ENCODE measurements around the gene SRPX. TPM values are rescaled to one million over a fixed set of nuclear protein-coding genes. Genes with fewer than 3 reads are reported as not detected.

Gene SRPX
- total RNA-seq, 1 experiment from 2014 or later = 9.4 TPM

- POLR2A ChIA-PET = no interaction called here
Measured at GRCh38 chrX:38109042-38109898, 111.4 kb downstream of the SRPX start.

DNA sequence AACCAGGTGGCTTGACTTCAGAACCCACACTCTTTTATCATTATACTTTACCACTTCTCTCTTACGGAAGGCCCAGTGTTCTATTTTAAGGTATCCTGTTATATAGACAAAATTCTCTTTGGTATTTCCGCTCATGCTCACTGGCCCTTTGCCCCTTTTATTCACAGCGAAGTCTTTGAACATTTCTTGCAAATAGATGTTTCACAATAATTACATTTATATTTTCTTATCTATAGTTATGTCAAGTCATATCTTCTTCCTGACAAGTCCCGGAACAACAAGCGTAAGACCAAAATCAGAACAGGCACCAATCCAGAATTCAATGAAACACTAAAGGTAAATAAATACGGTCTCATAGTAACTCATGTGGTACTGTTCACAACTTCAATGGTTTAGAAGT lies 112.3 kb downstream of the SRPX start:
- Mint-ChIP-seq H3K27ac (ENCODE audit: low read depth, unreplicated experiment) (no peak overlapping the region), H3K36me3 (ENCODE audit: insufficient read depth, unreplicated experiment) (no peaks in the 10 kb centered on the region), H3K4me3 (ENCODE audit: unreplicated experiment) (no peak overlapping the region), H3K4me1 (ENCODE audit: insufficient read depth, unreplicated experiment) (no peaks in the 10 kb centered on the region), H3K9me3 (ENCODE audit: unreplicated experiment) (no peaks in the 10 kb centered on the region), H3K27me3 (ENCODE audit: insufficient read depth, unreplicated experiment) (peaks cover 48% of the 10 kb centered on the region)
- DNase-seq (ENCODE audit: unreplicated experiment) = no peak
- intact Hi-C loops (cut with micrococcal nuclease) = no loop called here
- no peak for TF ChIP-seq CTCF (IDR thresholded peaks at IDR 0.05; ENCODE audit: unreplicated experiment)
- ChIA-PET POLR2A (interaction anchor here (1.1 kb wide), 1 partner anchor 13 kb away, joined by 3 read pairs; no protein-coding TSS in a partner anchor), CTCF (no interaction called here)
- no TSS peak for BruUV-seq (replicated peaks)

More at GRCh38 chrX:38109042-38109898, 111.4 kb downstream of the SRPX start:
- no peak for DNase-seq (ENCODE audit: unreplicated experiment)
- no TSS peak for BruUV-seq (replicated peaks)
- H3K27ac Mint-ChIP-seq (ENCODE audit: low read depth, unreplicated experiment) = no peak overlapping the region
- no peaks in the 10 kb centered on the region for H3K36me3 Mint-ChIP-seq (ENCODE audit: insufficient read depth, unreplicated experiment)
- H3K9me3 Mint-ChIP-seq (ENCODE audit: unreplicated experiment) = peaks cover 5% of the 10 kb centered on the region
- H3K4me1 Mint-ChIP-seq (ENCODE audit: insufficient read depth, unreplicated experiment) = no peaks in the 10 kb centered on the region
- H3K27me3 Mint-ChIP-seq (ENCODE audit: insufficient read depth, unreplicated experiment) = peaks cover 57% of the 10 kb centered on the region
- no peak overlapping the region for H3K4me3 Mint-ChIP-seq (ENCODE audit: unreplicated experiment)
- intact Hi-C loops (cut with micrococcal nuclease) = no loop called here
- CTCF ChIA-PET = no interaction called here
- no peak for TF ChIP-seq CTCF (IDR thresholded peaks at IDR 0.05; ENCODE audit: unreplicated experiment)

DNA sequence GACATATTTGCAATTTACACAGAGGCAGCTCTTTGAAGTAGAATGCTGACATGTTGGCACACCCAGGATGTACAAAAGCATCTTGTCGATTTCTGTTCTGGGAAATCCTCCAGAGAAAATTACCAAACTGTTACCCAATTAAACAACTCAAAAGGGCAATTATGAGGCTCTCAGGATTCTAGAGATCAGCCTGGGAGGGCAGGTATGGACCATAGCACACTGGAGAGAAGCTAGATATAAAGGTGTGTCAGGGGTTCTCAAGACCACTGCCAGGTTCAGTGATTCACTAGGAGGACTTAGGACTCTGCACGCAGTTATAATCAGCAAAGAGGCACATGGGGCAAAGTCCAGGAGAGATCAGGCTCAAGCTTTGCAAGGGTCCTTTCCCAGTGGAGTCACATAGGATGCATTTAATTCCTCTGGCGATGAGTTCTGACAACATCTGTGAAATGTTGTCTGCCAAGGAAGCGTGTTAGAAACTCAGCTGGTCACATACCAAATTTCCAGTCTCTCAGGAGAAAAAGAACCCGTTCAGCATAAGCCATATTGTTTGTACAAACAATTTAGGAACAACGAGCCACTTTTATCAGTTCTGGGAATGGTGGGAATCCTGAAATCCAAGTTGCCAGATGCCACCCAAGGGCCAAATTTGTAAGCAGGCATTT lies 113.5 kb downstream of the SRPX start:
- POLR2A ChIA-PET = interaction anchor here (1.1 kb wide), 1 partner anchor 12 kb away, joined by 3 read pairs; no protein-coding TSS in a partner anchor
- no peaks in the 10 kb centered on the region for H3K9me3 Mint-ChIP-seq (ENCODE audit: unreplicated experiment)
- TF ChIP-seq CTCF (IDR thresholded peaks at IDR 0.05; ENCODE audit: unreplicated experiment) = no peak
- intact Hi-C loops (cut with micrococcal nuclease) = no loop called here
- no peak for DNase-seq (ENCODE audit: unreplicated experiment)
- CTCF ChIA-PET = no interaction called here
- no peaks in the 10 kb centered on the region for H3K36me3 Mint-ChIP-seq (ENCODE audit: insufficient read depth, unreplicated experiment)
- BruUV-seq (replicated peaks) = no TSS peak
- H3K4me3 Mint-ChIP-seq (ENCODE audit: unreplicated experiment) = no peak overlapping the region
- no peaks in the 10 kb centered on the region for H3K4me1 Mint-ChIP-seq (ENCODE audit: insufficient read depth, unreplicated experiment)
- no peak overlapping the region for H3K27ac Mint-ChIP-seq (ENCODE audit: low read depth, unreplicated experiment)
- peaks cover 48% of the 10 kb centered on the region for H3K27me3 Mint-ChIP-seq (ENCODE audit: insufficient read depth, unreplicated experiment)

- intact Hi-C loops (cut with micrococcal nuclease) = no loop called here
- Mint-ChIP-seq H3K9me3 (ENCODE audit: unreplicated experiment) (no peaks in the 10 kb centered on the region), H3K27ac (ENCODE audit: low read depth, unreplicated experiment) (no peak overlapping the region), H3K4me3 (ENCODE audit: unreplicated experiment) (no peak overlapping the region), H3K27me3 (ENCODE audit: insufficient read depth, unreplicated experiment) (peaks cover 44% of the 10 kb centered on the region), H3K36me3 (ENCODE audit: insufficient read depth, unreplicated experiment) (no peaks in the 10 kb centered on the region), H3K4me1 (ENCODE audit: insufficient read depth, unreplicated experiment) (no peaks in the 10 kb centered on the region)
- POLR2A ChIA-PET = interaction anchor here (1.0 kb wide), 1 partner anchor 10 kb away, joined by 3 read pairs; no protein-coding TSS in a partner anchor
- CTCF ChIA-PET = interaction anchor here (0.6 to 0.7 kb wide), 2 partner anchors 173 to 277 kb away, joined by 3 read pairs; no protein-coding TSS in a partner anchor
- no peak for TF ChIP-seq CTCF (IDR thresholded peaks at IDR 0.05; ENCODE audit: unreplicated experiment)
- no peak for DNase-seq (ENCODE audit: unreplicated experiment)
- BruUV-seq (replicated peaks) = no TSS peak
Measured at GRCh38 chrX:38105216-38105725, 115.4 kb downstream of the SRPX start.

All from MCF 10A (cell line).